Measurements from ENCODE around the gene METTL9.

GRCh38 chr16:21598206-21598605, 1.2 kb upstream of the METTL9 start:
- TF ChIP-seq CTCF (IDR thresholded peaks at IDR 0.05) (no peak), POLR2AphosphoS5 (IDR thresholded peaks at IDR 0.05) (no peak), POLR2A (IDR thresholded peaks at IDR 0.05) (no peak), EP300 (IDR thresholded peaks at IDR 0.05) (no peak)

Measured in stomach (tissue), 4 donors.